Uterus (tissue), 4 donors: ENCODE data around the gene GALNT11. TPM values are rescaled to one million over a fixed set of nuclear protein-coding genes. Genes with fewer than 3 reads are reported as not detected.

Experiments
- DNase-seq, 2 donors: peaks; one replicate each; pipeline ENCODE4 v3.0.0-alpha.2; 2019 to 2020
- H3K27ac ChIP-seq, 2 donors: fragments of 200-600 bp; sonication (generic); 1 replicate in 1 of 2; 2 replicates in 1 of 2; pipeline ENCODE4 v1.5.1; 2016 to 2018
- H3K27me3 ChIP-seq, 2 donors: fragments of 200-600 bp; sonication (generic); one replicate each; pipeline ENCODE4 v1.5.1; 2018 to 2019; ENCODE audit warnings: control low read depth in 1 of 2
- H3K36me3 ChIP-seq, 2 donors: fragments of 200-600 bp; sonication (generic); one replicate each; pipeline ENCODE4 v1.5.1; 2019; ENCODE audit warnings: control low read depth in 1 of 2
- H3K4me1 ChIP-seq, 2 donors: fragments of 200-600 bp; sonication (generic); one replicate each; pipeline ENCODE4 v1.5.1; 2018 to 2019; ENCODE audit warnings: control low read depth in 1 of 2
- H3K4me3 ChIP-seq, 2 donors: fragments of 200-600 bp; sonication (generic); 1 replicate in 1 of 2; 2 replicates in 1 of 2; pipeline ENCODE4 v1.5.1; 2018 to 2019; ENCODE audit warnings: mild to moderate bottlenecking in 1 of 2
- H3K9me3 ChIP-seq, 2 donors: fragments of 200-600 bp; sonication (generic); one replicate each; pipeline ENCODE4 v1.5.1; 2019; ENCODE audit warnings: control low read depth in 1 of 2
- POLR2A ChIP-seq, 2 donors: fragments of 450-650 bp; IDR thresholded peaks; one replicate each; pipeline ENCODE4 v1.6.1; 2016; ENCODE audit warnings: antibody characterized with exemption in 2 of 2, mild to moderate bottlenecking in 1 of 2, moderate library complexity in 1 of 2
- intact Hi-C: fragments of 100-400 bp; cut with DNase I; formaldehyde crosslinking; loops from one replicate; pipeline ENCODE4 v1.15.1; 2023; ENCODE audit warnings: low total_unique reads
- total RNA-seq, 4 donors: library from RNA; depleted of rRNA in 3 of 4; stranded (reverse); fragments of >200 nt in 3 of 4; gene quantifications; one replicate each; pipeline versions ENCODE4 v1.1.0 to v1.2.4, GENCODE V29; 2014 to 2023
- TF ChIP-seq, protein P1 (sequence below), 4 experiments: fragments of 200-600 bp in 2 of 4; fragments of 450-650 bp in 2 of 4; sonication (generic) in 2 of 4; IDR thresholded peaks; one replicate each; pipeline ENCODE4 v1.5.1; 2016 to 2019; ENCODE audit warnings: antibody characterized with exemption in 4 of 4, mild to moderate bottlenecking in 2 of 4, moderate library complexity in 1 of 4
- donor health status: DM: yes; HTN: yes; CAD: no.

Gene GALNT11
- total RNA-seq, 4 donors from 2014 or later = 30.3 to 91.9 (median 34.4) TPM

DNA sequence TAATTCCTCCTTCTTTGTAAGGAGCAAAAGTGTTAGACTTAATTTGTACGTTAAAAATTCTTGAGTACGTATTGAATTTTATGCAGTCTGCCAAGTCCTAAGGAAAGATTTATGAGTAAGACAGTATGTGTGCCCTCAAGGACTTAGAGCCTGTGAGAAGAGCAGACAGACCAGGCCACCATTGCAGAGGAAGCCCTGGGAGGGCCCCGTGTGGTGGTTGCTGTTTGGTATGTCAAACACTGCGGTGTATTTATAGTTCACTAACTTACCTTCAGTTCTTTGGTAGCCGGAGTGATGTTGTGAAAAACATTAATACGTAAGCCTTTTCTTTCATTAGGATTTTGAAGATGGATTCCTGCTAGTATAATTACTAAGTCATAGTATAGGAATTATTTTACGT is 82.9 kb downstream of the GALNT11 start:
- intact Hi-C loops = no loop called here

DNA sequence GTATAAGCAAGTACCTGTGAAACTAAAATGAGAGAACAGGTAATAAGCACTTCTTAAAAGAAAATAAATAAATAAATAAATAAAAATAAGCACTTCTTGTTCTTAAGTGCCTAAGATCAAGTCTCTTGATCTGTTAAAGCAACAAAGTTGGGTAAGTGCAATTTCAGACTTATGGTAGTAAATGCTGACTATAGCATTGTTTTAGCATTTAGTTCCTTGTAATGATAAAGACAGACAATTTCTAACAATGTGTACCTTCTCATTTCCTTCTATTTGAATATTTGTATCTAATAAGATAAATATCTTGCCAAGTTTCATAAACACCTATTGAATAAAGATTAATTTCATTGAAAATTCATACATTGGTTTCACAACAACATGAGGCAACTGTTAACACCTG is 87.4 kb downstream of the GALNT11 start:
- TF ChIP-seq, protein P1, sequence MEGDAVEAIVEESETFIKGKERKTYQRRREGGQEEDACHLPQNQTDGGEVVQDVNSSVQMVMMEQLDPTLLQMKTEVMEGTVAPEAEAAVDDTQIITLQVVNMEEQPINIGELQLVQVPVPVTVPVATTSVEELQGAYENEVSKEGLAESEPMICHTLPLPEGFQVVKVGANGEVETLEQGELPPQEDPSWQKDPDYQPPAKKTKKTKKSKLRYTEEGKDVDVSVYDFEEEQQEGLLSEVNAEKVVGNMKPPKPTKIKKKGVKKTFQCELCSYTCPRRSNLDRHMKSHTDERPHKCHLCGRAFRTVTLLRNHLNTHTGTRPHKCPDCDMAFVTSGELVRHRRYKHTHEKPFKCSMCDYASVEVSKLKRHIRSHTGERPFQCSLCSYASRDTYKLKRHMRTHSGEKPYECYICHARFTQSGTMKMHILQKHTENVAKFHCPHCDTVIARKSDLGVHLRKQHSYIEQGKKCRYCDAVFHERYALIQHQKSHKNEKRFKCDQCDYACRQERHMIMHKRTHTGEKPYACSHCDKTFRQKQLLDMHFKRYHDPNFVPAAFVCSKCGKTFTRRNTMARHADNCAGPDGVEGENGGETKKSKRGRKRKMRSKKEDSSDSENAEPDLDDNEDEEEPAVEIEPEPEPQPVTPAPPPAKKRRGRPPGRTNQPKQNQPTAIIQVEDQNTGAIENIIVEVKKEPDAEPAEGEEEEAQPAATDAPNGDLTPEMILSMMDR (IDR thresholded peaks at IDR 0.05) = no peak
- no peak for TF ChIP-seq POLR2A (IDR thresholded peaks at IDR 0.05)
- H3K36me3 ChIP-seq = no peaks in the 10 kb centered on the region
- no peak for DNase-seq

More for the DNA sequence above, 82.9 kb downstream of the GALNT11 start:
- no peak overlapping the region for H3K27ac ChIP-seq
- no peaks in the 10 kb centered on the region for H3K27me3 ChIP-seq
- H3K36me3 ChIP-seq = no peaks in the 10 kb centered on the region
- no peak for DNase-seq
- H3K9me3 ChIP-seq = no peaks in the 10 kb centered on the region
- no peak overlapping the region for H3K4me3 ChIP-seq
- TF ChIP-seq POLR2A (IDR thresholded peaks at IDR 0.05) = no peak
- TF ChIP-seq, protein P1 (IDR thresholded peaks at IDR 0.05) = no peak
- H3K4me1 ChIP-seq = no peaks in the 10 kb centered on the region

DNA sequence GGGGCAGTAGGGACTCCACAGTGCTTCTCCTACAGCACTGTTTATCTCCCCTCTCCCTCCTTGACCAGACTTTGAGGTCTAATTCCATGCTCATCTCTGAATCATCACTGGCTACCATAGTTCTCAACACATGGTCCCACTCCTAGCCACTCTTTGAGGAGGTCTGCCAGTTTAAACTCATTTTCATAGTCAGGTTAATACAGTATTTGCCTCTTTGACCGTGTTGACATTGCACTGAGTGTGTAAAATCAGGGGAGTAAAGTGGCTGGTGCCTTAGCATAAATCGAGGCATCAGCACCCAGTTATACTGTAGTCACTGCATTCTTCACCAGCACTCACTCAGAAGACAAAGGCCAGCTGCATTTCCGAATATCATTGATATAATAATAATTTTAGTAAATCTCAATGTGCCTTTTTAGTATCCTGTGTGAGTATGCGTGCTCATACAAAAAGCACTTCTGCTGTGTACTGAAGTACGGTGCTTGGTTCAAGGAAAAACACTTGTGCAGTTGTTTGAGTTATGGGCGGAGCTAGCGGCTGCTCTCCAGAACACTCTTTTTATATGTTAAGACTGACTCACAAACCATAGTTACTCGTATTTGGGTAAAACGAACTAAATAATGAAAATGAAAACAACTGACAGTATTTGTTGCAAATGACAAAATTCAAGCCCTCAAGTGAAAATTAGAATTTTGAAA is 89.7 kb downstream of the GALNT11 start:
- no peaks in the 10 kb centered on the region for H3K4me1 ChIP-seq
- intact Hi-C loops = no loop called here
- no peak overlapping the region for H3K4me3 ChIP-seq
- no peaks in the 10 kb centered on the region for H3K27me3 ChIP-seq
- TF ChIP-seq, protein P1 (IDR thresholded peaks at IDR 0.05) = no peak
- no peak for TF ChIP-seq POLR2A (IDR thresholded peaks at IDR 0.05)
- no peak for DNase-seq
- no peaks in the 10 kb centered on the region for H3K9me3 ChIP-seq
- H3K36me3 ChIP-seq = no peaks in the 10 kb centered on the region
- no peak overlapping the region for H3K27ac ChIP-seq

More for the DNA sequence above, 87.4 kb downstream of the GALNT11 start:
- H3K9me3 ChIP-seq = no peaks in the 10 kb centered on the region
- H3K4me1 ChIP-seq = no peaks in the 10 kb centered on the region
- H3K27ac ChIP-seq = no peak overlapping the region
- no peaks in the 10 kb centered on the region for H3K27me3 ChIP-seq
- no peak overlapping the region for H3K4me3 ChIP-seq
- intact Hi-C loops = no loop called here

DNA sequence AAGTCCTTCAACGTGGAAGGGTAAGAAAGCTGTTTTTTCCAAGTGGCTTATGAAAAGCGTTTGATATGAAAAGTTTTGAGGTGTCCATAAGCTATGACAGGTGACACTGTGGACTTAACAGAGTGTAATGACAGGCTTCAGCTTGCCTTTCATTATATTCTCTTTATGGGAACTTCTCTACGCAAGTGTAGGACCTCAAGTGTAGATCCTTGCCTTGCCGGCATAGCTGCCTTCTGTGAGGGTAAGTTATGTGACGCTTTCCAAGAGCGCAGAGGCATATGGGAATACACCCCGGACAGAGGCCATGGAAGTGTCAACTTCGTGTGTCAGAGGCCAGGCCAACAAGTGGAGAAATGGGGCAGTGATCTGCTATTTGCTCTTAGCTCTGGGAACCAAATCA is 91.9 kb downstream of the GALNT11 start:
- Histone ChIP-seq H3K4me1 (no peaks in the 10 kb centered on the region), H3K4me3 (no peak overlapping the region), H3K9me3 (no peaks in the 10 kb centered on the region), H3K27me3 (no peaks in the 10 kb centered on the region), H3K27ac (no peak overlapping the region), H3K36me3 (no peaks in the 10 kb centered on the region)
- no peak for TF ChIP-seq POLR2A (IDR thresholded peaks at IDR 0.05)
- TF ChIP-seq, protein P1 (IDR thresholded peaks at IDR 0.05) = no peak
- intact Hi-C loops = no loop called here
- DNase-seq = no peak

DNA sequence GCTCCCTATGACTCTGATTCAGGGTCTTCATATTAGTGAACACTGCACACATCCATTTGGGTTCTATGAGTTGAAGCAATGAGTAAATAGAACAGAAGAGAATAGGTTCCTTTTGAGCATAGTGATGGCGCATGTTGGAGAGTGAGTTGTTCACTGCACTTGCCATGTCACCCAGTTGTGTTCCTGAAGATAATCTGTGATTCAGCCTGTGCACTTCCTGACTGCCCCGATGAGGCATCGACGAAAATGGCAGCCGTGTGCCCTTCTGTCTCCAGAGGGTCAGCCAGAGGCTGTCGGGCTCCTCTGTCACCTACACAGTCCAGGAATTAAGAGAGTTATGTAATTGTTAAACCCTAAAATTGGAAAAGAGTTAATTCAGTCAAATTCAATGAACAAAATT is 94.7 kb downstream of the GALNT11 start:
- intact Hi-C loops = no loop called here
- H3K27me3 ChIP-seq = no peaks in the 10 kb centered on the region
- no peaks in the 10 kb centered on the region for H3K36me3 ChIP-seq
- TF ChIP-seq, protein P1 (IDR thresholded peaks at IDR 0.05) = no peak
- TF ChIP-seq POLR2A (IDR thresholded peaks at IDR 0.05) = no peak
- no peaks in the 10 kb centered on the region for H3K9me3 ChIP-seq
- DNase-seq = no peak
- no peaks in the 10 kb centered on the region for H3K4me1 ChIP-seq
- no peak overlapping the region for H3K4me3 ChIP-seq
- H3K27ac ChIP-seq = no peak overlapping the region
